ENCODE results near the gene ARID5B.

DNA sequence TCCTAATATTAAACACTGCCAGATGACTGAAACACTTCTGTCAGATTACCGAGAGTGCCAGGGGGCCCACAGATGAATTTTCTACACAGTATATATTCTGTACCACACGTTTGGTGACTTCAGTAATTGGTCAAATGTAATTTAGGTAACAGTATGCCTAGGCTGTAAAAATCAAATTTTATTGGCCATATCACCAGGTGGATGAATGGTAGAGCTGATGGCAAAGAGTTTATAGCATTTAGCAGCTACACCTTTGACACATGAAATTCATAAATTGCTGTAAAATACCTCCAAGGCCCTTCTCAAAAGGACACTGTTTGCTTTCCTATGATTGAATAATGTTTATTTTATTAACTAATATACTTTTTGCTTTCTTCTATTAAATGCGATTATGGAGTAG lies 101.3 kb downstream of the ARID5B start:
- TF ChIP-seq ZNF121 (CRISPR knock-in tag; IDR thresholded peaks at IDR 0.05) (no peak), GRHL2 (CRISPR knock-in tag; IDR thresholded peaks at IDR 0.05; ENCODE audit: insufficient replicate concordance, severe bottlenecking) (no peak), NR1H2 (CRISPR knock-in tag; IDR thresholded peaks at IDR 0.05) (no peak), SMAD4 (CRISPR knock-in tag; IDR thresholded peaks at IDR 0.05) (no peak), ZBTB21 (CRISPR knock-in tag; IDR thresholded peaks at IDR 0.05; ENCODE audit: borderline replicate concordance) (no peak), ZNF232 (CRISPR knock-in tag; IDR thresholded peaks at IDR 0.05) (no peak)
- TF ChIP-seq, protein P1, sequence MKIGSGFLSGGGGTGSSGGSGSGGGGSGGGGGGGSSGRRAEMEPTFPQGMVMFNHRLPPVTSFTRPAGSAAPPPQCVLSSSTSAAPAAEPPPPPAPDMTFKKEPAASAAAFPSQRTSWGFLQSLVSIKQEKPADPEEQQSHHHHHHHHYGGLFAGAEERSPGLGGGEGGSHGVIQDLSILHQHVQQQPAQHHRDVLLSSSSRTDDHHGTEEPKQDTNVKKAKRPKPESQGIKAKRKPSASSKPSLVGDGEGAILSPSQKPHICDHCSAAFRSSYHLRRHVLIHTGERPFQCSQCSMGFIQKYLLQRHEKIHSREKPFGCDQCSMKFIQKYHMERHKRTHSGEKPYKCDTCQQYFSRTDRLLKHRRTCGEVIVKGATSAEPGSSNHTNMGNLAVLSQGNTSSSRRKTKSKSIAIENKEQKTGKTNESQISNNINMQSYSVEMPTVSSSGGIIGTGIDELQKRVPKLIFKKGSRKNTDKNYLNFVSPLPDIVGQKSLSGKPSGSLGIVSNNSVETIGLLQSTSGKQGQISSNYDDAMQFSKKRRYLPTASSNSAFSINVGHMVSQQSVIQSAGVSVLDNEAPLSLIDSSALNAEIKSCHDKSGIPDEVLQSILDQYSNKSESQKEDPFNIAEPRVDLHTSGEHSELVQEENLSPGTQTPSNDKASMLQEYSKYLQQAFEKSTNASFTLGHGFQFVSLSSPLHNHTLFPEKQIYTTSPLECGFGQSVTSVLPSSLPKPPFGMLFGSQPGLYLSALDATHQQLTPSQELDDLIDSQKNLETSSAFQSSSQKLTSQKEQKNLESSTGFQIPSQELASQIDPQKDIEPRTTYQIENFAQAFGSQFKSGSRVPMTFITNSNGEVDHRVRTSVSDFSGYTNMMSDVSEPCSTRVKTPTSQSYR (CRISPR knock-in tag; IDR thresholded peaks at IDR 0.05), result no peak
- TF ChIP-seq, protein P2, sequence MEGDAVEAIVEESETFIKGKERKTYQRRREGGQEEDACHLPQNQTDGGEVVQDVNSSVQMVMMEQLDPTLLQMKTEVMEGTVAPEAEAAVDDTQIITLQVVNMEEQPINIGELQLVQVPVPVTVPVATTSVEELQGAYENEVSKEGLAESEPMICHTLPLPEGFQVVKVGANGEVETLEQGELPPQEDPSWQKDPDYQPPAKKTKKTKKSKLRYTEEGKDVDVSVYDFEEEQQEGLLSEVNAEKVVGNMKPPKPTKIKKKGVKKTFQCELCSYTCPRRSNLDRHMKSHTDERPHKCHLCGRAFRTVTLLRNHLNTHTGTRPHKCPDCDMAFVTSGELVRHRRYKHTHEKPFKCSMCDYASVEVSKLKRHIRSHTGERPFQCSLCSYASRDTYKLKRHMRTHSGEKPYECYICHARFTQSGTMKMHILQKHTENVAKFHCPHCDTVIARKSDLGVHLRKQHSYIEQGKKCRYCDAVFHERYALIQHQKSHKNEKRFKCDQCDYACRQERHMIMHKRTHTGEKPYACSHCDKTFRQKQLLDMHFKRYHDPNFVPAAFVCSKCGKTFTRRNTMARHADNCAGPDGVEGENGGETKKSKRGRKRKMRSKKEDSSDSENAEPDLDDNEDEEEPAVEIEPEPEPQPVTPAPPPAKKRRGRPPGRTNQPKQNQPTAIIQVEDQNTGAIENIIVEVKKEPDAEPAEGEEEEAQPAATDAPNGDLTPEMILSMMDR (IDR thresholded peaks at IDR 0.05), result no peak
- TF ChIP-seq, protein P3, sequence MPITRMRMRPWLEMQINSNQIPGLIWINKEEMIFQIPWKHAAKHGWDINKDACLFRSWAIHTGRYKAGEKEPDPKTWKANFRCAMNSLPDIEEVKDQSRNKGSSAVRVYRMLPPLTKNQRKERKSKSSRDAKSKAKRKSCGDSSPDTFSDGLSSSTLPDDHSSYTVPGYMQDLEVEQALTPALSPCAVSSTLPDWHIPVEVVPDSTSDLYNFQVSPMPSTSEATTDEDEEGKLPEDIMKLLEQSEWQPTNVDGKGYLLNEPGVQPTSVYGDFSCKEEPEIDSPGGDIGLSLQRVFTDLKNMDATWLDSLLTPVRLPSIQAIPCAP (CRISPR knock-in tag; IDR thresholded peaks at IDR 0.05), result no peak

Measured in WTC11 (cell line).